ENCODE data around the gene GGNBP2. TPM values are rescaled to one million over a fixed set of nuclear protein-coding genes. Genes with fewer than 3 reads are reported as not detected.

The GGNBP2 gene
- total RNA-seq, 3 donors from 2014 or later, result 60.6 to 85.5 (median 84.0) TPM

- Histone ChIP-seq H3K27ac (no peak overlapping the region), H3K27me3 (no peaks in the 10 kb centered on the region), H3K4me3 (no peak overlapping the region), H3K36me3 (no peaks in the 10 kb centered on the region), H3K9me3 (no peaks in the 10 kb centered on the region), H3K4me1 (no peaks in the 10 kb centered on the region)
- TF ChIP-seq, protein P1, sequence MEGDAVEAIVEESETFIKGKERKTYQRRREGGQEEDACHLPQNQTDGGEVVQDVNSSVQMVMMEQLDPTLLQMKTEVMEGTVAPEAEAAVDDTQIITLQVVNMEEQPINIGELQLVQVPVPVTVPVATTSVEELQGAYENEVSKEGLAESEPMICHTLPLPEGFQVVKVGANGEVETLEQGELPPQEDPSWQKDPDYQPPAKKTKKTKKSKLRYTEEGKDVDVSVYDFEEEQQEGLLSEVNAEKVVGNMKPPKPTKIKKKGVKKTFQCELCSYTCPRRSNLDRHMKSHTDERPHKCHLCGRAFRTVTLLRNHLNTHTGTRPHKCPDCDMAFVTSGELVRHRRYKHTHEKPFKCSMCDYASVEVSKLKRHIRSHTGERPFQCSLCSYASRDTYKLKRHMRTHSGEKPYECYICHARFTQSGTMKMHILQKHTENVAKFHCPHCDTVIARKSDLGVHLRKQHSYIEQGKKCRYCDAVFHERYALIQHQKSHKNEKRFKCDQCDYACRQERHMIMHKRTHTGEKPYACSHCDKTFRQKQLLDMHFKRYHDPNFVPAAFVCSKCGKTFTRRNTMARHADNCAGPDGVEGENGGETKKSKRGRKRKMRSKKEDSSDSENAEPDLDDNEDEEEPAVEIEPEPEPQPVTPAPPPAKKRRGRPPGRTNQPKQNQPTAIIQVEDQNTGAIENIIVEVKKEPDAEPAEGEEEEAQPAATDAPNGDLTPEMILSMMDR (IDR thresholded peaks at IDR 0.05), result no peak
- TF ChIP-seq POLR2AphosphoS5 (IDR thresholded peaks at IDR 0.05), result no peak
- no peak for TF ChIP-seq POLR2A (IDR thresholded peaks at IDR 0.05)
- intact Hi-C loops (cut with DNase I; ENCODE audit: low total_unique reads), result loop anchor here (10.0 kb wide), 1 partner anchor 420 kb away; no protein-coding TSS in a partner anchor
- DNase-seq (ENCODE audit: low spot score in 2 of 2), result no peak
Observed at GRCh38 chr17:36625188-36625587, 80.5 kb downstream of the GGNBP2 start.

DNA sequence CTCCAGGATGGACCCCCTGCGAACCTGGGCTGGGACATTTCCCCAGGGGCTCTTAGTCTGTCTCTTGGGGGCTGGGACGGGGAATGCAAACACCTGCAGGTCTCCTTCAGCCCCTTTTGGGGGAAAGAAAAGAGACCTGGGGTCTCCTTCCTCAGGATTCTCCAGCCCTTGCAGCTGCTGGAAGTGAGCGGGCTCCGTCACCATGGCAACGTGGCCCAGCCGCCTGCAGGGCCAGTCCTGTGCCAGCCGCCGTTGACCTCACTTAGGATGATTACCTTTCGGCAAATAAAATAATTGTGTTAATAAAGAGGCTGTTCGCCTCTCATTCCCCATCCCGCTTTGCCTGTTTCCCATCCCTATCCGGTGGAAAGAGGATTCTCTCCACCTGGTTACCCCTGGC is 82.4 kb downstream of the GGNBP2 start:
- no peaks in the 10 kb centered on the region for H3K9me3 ChIP-seq
- H3K27ac ChIP-seq, result no peak overlapping the region
- no peak overlapping the region for H3K4me3 ChIP-seq
- no peaks in the 10 kb centered on the region for H3K36me3 ChIP-seq
- H3K27me3 ChIP-seq, result no peaks in the 10 kb centered on the region
- no peaks in the 10 kb centered on the region for H3K4me1 ChIP-seq
- intact Hi-C loops (cut with DNase I; ENCODE audit: low total_unique reads), result loop anchor here (10.0 kb wide), 1 partner anchor 418 kb away; no protein-coding TSS in a partner anchor
- TF ChIP-seq, protein P1 (IDR thresholded peaks at IDR 0.05), result no peak
- TF ChIP-seq POLR2A (IDR thresholded peaks at IDR 0.05), result no peak
- no peak for TF ChIP-seq POLR2AphosphoS5 (IDR thresholded peaks at IDR 0.05)
- no peak for DNase-seq (ENCODE audit: low spot score in 2 of 2)

DNA sequence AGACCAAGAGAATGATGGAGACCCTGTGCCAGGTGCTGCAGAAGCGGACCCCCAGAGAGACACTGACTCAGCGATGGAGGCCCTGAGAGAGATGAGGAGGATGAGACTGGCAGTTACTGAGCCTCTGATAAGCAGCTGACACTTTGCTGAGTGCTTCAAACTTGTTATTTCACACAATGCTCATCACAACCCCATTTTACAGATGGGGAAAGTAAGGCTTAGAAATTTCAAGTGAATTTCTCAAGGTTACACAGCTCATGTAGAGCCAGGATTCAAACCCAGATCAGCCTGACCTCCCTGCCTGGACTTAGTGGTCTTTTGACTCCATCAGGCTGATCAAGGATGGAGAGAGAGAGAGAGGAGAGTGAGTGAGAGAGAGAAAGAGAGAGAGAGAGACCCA is 83.9 kb downstream of the GGNBP2 start:
- TF ChIP-seq POLR2A (IDR thresholded peaks at IDR 0.05), result no peak
- no peak for TF ChIP-seq POLR2AphosphoS5 (IDR thresholded peaks at IDR 0.05)
- TF ChIP-seq, protein P1 (IDR thresholded peaks at IDR 0.05), result no peak
- no peak for DNase-seq (ENCODE audit: low spot score in 2 of 2)
- Histone ChIP-seq H3K27me3 (no peaks in the 10 kb centered on the region), H3K36me3 (no peaks in the 10 kb centered on the region), H3K4me1 (no peaks in the 10 kb centered on the region), H3K27ac (no peak overlapping the region), H3K4me3 (no peak overlapping the region), H3K9me3 (no peaks in the 10 kb centered on the region)
- intact Hi-C loops (cut with DNase I; ENCODE audit: low total_unique reads), result loop anchor here (10.0 kb wide), 1 partner anchor 416 kb away; no protein-coding TSS in a partner anchor

- Histone ChIP-seq H3K36me3 (no peaks in the 10 kb centered on the region), H3K27me3 (no peaks in the 10 kb centered on the region), H3K27ac (no peak overlapping the region), H3K9me3 (no peaks in the 10 kb centered on the region), H3K4me1 (no peaks in the 10 kb centered on the region), H3K4me3 (no peak overlapping the region)
- DNase-seq (ENCODE audit: low spot score in 2 of 2), result peak; percentile 36 to 79
- TF ChIP-seq, protein P1 (IDR thresholded peaks at IDR 0.05), result peak; percentile 59 to 96 (median 90)
- no peak for TF ChIP-seq POLR2A (IDR thresholded peaks at IDR 0.05)
- intact Hi-C loops (cut with DNase I; ENCODE audit: low total_unique reads), result loop anchor here (10.0 kb wide), 1 partner anchor 415 kb away; no protein-coding TSS in a partner anchor
Observed at GRCh38 chr17:36629252-36629847, 84.6 kb downstream of the GGNBP2 start.

DNA sequence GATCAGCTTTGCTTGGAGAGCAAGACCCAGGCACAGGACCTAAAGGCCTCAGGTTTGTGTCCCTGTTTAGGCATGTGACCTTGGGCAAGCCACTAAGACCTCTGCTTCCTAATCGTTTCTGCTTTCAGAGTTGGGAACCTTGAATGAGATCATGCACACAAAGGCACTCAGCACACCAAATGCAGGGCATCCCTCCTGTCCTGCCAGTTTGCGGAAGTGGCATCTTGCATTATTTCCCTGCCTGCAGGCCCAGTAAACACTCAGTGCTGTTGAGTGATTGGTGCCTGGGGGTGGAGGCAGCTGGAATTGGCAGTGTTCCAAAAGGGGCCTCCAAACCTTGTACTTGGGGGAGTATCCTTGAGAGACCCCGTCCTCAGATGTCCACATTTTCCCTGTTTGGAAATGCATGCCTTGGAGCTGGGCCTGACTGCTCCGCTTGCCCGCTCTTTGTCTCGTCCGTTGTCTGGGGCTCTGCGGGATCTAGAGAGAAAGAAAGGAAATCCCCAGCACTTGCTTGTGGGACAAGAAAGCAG is 85.3 kb downstream of the GGNBP2 start:
- no peak overlapping the region for H3K4me3 ChIP-seq
- intact Hi-C loops (cut with DNase I; ENCODE audit: low total_unique reads), result loop anchor here (10.0 kb wide), 1 partner anchor 415 kb away; no protein-coding TSS in a partner anchor
- no peaks in the 10 kb centered on the region for H3K27me3 ChIP-seq
- no peaks in the 10 kb centered on the region for H3K9me3 ChIP-seq
- TF ChIP-seq POLR2AphosphoS5 (IDR thresholded peaks at IDR 0.05) (no peak), POLR2A (IDR thresholded peaks at IDR 0.05) (no peak)
- TF ChIP-seq, protein P1 (IDR thresholded peaks at IDR 0.05), result no peak
- H3K36me3 ChIP-seq, result no peaks in the 10 kb centered on the region
- H3K4me1 ChIP-seq, result no peaks in the 10 kb centered on the region
- DNase-seq (ENCODE audit: low spot score in 2 of 2), result no peak
- no peak overlapping the region for H3K27ac ChIP-seq
